CD14-positive monocyte (primary cell): ENCODE data around the gene ALPG. TPM values are rescaled to one million over a fixed set of nuclear protein-coding genes. Genes with fewer than 3 reads are reported as not detected.

Source experiments
- DNase-seq, 3 donors: peaks; one replicate each; pipeline ENCODE4 v3.0.0-alpha.2; 2011 to 2022
- H2AFZ ChIP-seq: 2 replicates; pipeline ENCODE4 v1.6.0; 2012; ENCODE audit warnings: mild to moderate bottlenecking, low read depth, low read length, inconsistent platforms; ENCODE audit not compliant: insufficient read depth, poor library complexity, severe bottlenecking
- H3K27ac ChIP-seq, 2 donors: 1 replicate in 1 of 2; 2 replicates in 1 of 2; pipeline ENCODE4 v1.5.1; 2012 to 2013; ENCODE audit warnings: low read length in 2 of 2, control low read depth in 1 of 2, inconsistent platforms in 1 of 2, low read depth in 1 of 2, mild to moderate bottlenecking in 1 of 2
- H3K27me3 ChIP-seq, 2 donors: one replicate each; pipeline versions ENCODE4 v1.6.0 to v1.6.1; 2011 to 2013; ENCODE audit warnings: low read length in 2 of 2; ENCODE audit not compliant: control insufficient read depth in 2 of 2, insufficient read depth in 2 of 2
- H3K36me3 ChIP-seq, 2 donors: replicated peaks in 1 of 2; 1 replicate in 1 of 2; 2 replicates in 1 of 2; pipeline versions ENCODE4 v1.5.1 to v1.6.1; 2012 to 2013; ENCODE audit warnings: low read length in 2 of 2, control low read depth in 1 of 2, inconsistent platforms in 1 of 2, mild to moderate bottlenecking in 1 of 2; ENCODE audit not compliant: insufficient read depth in 2 of 2, control insufficient read depth in 1 of 2
- H3K4me1 ChIP-seq, 2 donors: 1 replicate in 1 of 2; 2 replicates in 1 of 2; pipeline versions ENCODE4 v1.5.1 to v1.6.1; 2012 to 2013; ENCODE audit warnings: low read length in 2 of 2, control low read depth in 1 of 2, inconsistent platforms in 1 of 2, mild to moderate bottlenecking in 1 of 2, moderate library complexity in 1 of 2; ENCODE audit not compliant: insufficient read depth in 2 of 2, control insufficient read depth in 1 of 2
- H3K4me2 ChIP-seq: replicated peaks from 2 replicates; pipeline ENCODE3; 2012; ENCODE audit warnings: low read length, moderate library complexity, mild to moderate bottlenecking; ENCODE audit not compliant: poor library complexity, severe bottlenecking; ENCODE audit errors: extremely low read depth
- H3K4me3 ChIP-seq, 3 experiments: fragments of 200-600 bp in 1 of 3; sonication (generic) in 1 of 3; replicated peaks in 1 of 3; 1 replicate in 2 of 3; 2 replicates in 1 of 3; pipeline ENCODE4 v1.5.1; 2011 to 2013; ENCODE audit warnings: low read length in 3 of 3, mild to moderate bottlenecking in 3 of 3, control low read depth in 2 of 3, low read depth in 2 of 3, inconsistent platforms in 1 of 3, moderate library complexity in 1 of 3
- H3K79me2 ChIP-seq: 2 replicates; pipeline ENCODE4 v1.6.0; 2012; ENCODE audit warnings: mild to moderate bottlenecking, control low read depth, inconsistent platforms, low read length, moderate library complexity; ENCODE audit not compliant: insufficient read depth
- H3K9ac ChIP-seq: 2 replicates; pipeline ENCODE4 v1.6.0; 2017; ENCODE audit warnings: low read length, mild to moderate bottlenecking; ENCODE audit not compliant: insufficient read depth, poor library complexity, severe bottlenecking
- H3K9me3 ChIP-seq, 2 donors: replicated peaks in 1 of 2; 1 replicate in 1 of 2; 2 replicates in 1 of 2; pipeline versions ENCODE4 v1.5.1 to v1.6.1; 2012 to 2013; ENCODE audit warnings: low read length in 2 of 2, control low read depth in 1 of 2; ENCODE audit not compliant: control insufficient read depth in 1 of 2, insufficient read depth in 1 of 2
- H4K20me1 ChIP-seq: 2 replicates; pipeline ENCODE4 v1.6.0; 2012; ENCODE audit warnings: mild to moderate bottlenecking, low read length, control low read depth, moderate library complexity; ENCODE audit not compliant: insufficient read depth
- H3K27ac Mint-ChIP-seq, 7 donors: one replicate each; pipeline ENCODE4 v1.8.0; 2020; ENCODE audit warnings: mild to moderate bottlenecking in 7 of 7, mixed read lengths in 7 of 7, moderate library complexity in 6 of 7, inconsistent platforms in 2 of 7
- H3K27me3 Mint-ChIP-seq, 3 donors: one replicate each; pipeline ENCODE4 v1.8.0; 2021 to 2022; ENCODE audit warnings: low read depth in 3 of 3, mild to moderate bottlenecking in 3 of 3, mixed read lengths in 3 of 3, moderate library complexity in 3 of 3, inconsistent platforms in 1 of 3
- H3K36me3 Mint-ChIP-seq, 2 donors: one replicate each; pipeline ENCODE4 v1.8.0; 2020; ENCODE audit warnings: mixed read lengths in 2 of 2, inconsistent platforms in 1 of 2, mild to moderate bottlenecking in 1 of 2
- H3K4me1 Mint-ChIP-seq: one replicate; pipeline ENCODE4 v1.8.0; 2020; ENCODE audit warnings: mild to moderate bottlenecking, mixed read lengths
- H3K4me3 Mint-ChIP-seq, 2 donors: one replicate each; pipeline ENCODE4 v1.8.0; 2020; ENCODE audit warnings: mild to moderate bottlenecking in 2 of 2, mixed read lengths in 2 of 2, moderate library complexity in 1 of 2
- H3K9me3 Mint-ChIP-seq, 7 donors: one replicate each; pipeline ENCODE4 v1.8.0; 2020 to 2022; ENCODE audit warnings: mixed read lengths in 7 of 7, mild to moderate bottlenecking in 6 of 7, moderate library complexity in 6 of 7, inconsistent platforms in 2 of 7
- WGBS: methylation state at CpG from one replicate; pipeline ENCODE4 v1.1.5; 2013; ENCODE audit warnings: missing lambda C conversion rate; ENCODE audit not compliant: insufficient coverage; 5-methylcytosine and 5-hydroxymethylcytosine counted together
- intact Hi-C, 2 donors: fragments of 100-400 bp; cut with micrococcal nuclease; formaldehyde crosslinking; loops; one replicate each; pipeline versions ENCODE4 v1.15.0 to v1.15.1; 2023
- polyA plus RNA-seq, 3 donors: library from polyadenylated mRNA; depleted of rRNA in 1 of 3; unstranded in 2 of 3; stranded (reverse) in 1 of 3; fragments of 300-500 nt in 2 of 3; fragments of >200 nt in 1 of 3; fragmentation: Illumina TruSeq in 2 of 3; gene quantifications; 1 replicate in 2 of 3; 2 replicates in 1 of 3; pipeline ENCODE4 v1.2.3, GENCODE V29; 2012 to 2021
- TF ChIP-seq, protein P1 (sequence below): fragments of 200-600 bp; IDR thresholded peaks from one replicate; pipeline ENCODE4 v1.8.0; 2022; ENCODE audit warnings: antibody characterized with exemption, mild to moderate bottlenecking

Gene ALPG
- polyA plus RNA-seq, 3 donors, result not detected

- 92% methylated on average over 42 of the region's 42 CpGs for WGBS
- Histone ChIP-seq H4K20me1 (no peaks in the 10 kb centered on the region), H3K27ac (no peak overlapping the region), H3K79me2 (no peaks in the 10 kb centered on the region), H3K36me3 (no peaks in the 10 kb centered on the region), H3K9ac (no peak overlapping the region), H3K9me3 (peaks cover 12 to 17% of the 10 kb centered on the region in 2 donors), H3K4me3 (no peak overlapping the region), H3K4me1 (no peaks in the 10 kb centered on the region), H3K27me3 (peaks cover 10 to 38% of the 10 kb centered on the region in 2 donors), H3K4me2 (no peak overlapping the region), H2AFZ (no peak overlapping the region)
- H3K27me3 Mint-ChIP-seq, result peaks cover 21 to 43% (median 37%) of the 10 kb centered on the region in 3 donors
- no peak for DNase-seq
- H3K4me3 Mint-ChIP-seq, result no peak overlapping the region
- no peak overlapping the region for H3K27ac Mint-ChIP-seq
- TF ChIP-seq, protein P1, sequence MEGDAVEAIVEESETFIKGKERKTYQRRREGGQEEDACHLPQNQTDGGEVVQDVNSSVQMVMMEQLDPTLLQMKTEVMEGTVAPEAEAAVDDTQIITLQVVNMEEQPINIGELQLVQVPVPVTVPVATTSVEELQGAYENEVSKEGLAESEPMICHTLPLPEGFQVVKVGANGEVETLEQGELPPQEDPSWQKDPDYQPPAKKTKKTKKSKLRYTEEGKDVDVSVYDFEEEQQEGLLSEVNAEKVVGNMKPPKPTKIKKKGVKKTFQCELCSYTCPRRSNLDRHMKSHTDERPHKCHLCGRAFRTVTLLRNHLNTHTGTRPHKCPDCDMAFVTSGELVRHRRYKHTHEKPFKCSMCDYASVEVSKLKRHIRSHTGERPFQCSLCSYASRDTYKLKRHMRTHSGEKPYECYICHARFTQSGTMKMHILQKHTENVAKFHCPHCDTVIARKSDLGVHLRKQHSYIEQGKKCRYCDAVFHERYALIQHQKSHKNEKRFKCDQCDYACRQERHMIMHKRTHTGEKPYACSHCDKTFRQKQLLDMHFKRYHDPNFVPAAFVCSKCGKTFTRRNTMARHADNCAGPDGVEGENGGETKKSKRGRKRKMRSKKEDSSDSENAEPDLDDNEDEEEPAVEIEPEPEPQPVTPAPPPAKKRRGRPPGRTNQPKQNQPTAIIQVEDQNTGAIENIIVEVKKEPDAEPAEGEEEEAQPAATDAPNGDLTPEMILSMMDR, result no peak
- intact Hi-C loops, result no loop called here
- H3K9me3 Mint-ChIP-seq, result peaks cover 6 to 24% (median 14%) of the 10 kb centered on the region in 7 donors
- peaks cover 2% of the 10 kb centered on the region for H3K4me1 Mint-ChIP-seq
- no peaks in the 10 kb centered on the region for H3K36me3 Mint-ChIP-seq
Observed at GRCh38 chr2:232388324-232388891, 18.2 kb upstream of the ALPG start.

- Histone ChIP-seq H3K9ac (no peak overlapping the region), H3K27me3 (peaks cover 10 to 38% of the 10 kb centered on the region in 2 donors), H3K4me2 (no peak overlapping the region), H2AFZ (no peak overlapping the region), H3K9me3 (peaks cover 12 to 17% of the 10 kb centered on the region in 2 donors), H3K4me1 (no peaks in the 10 kb centered on the region), H3K36me3 (no peaks in the 10 kb centered on the region), H4K20me1 (no peaks in the 10 kb centered on the region), H3K27ac (no peak overlapping the region), H3K79me2 (no peaks in the 10 kb centered on the region), H3K4me3 (no peak overlapping the region)
- Mint-ChIP-seq H3K27ac (no peak overlapping the region), H3K27me3 (peaks cover 20 to 37% (median 37%) of the 10 kb centered on the region in 3 donors), H3K36me3 (no peaks in the 10 kb centered on the region), H3K4me3 (peak overlapping the region in 1 of 2 donors; percentile 14), H3K4me1 (peaks cover 2% of the 10 kb centered on the region), H3K9me3 (peaks cover 6 to 24% (median 14%) of the 10 kb centered on the region in 7 donors)
- TF ChIP-seq, protein P1, result no peak
- intact Hi-C loops, result no loop called here
- WGBS, result no CpG with 5 or more reads among the region's 6 CpGs
- DNase-seq, result no peak
Observed at GRCh38 chr2:232389327-232389726, 17.3 kb upstream of the ALPG start.
